ENCODE measurements around the gene LRRC4. TPM values are rescaled to one million over a fixed set of nuclear protein-coding genes. Genes with fewer than 3 reads are reported as not detected.
A peak's percentile ranks its signal among the peaks of the same experiment; 100 is the strongest.

The LRRC4 gene
- total and polyA plus RNA-seq, 4 donors = 16.1 to 66.8 (median 40.6) TPM

DNA sequence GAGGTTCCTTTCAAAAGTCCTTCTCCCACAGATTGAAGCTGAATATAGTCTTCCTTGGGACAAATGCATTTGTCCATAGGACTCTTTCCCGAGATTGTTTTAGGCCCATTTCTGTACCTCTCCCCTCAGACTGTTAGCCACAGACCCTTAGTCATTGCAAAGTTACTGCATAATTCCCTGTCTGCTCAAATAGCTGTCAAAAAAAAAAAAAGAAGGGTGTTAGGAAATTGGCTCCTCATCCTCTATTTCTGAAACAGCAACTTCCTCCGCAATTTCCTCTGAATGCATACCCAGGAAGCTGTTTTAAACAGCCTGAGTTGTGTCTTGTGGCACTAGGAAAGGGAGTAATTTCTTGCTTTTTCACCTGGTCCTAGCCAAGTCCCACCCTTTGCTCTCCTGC, 5.4 kb downstream of the LRRC4 start:
- Histone ChIP-seq H3K36me3 (ENCODE audit: control insufficient read depth, insufficient read depth, low read length) (peaks cover 34% of the 10 kb centered on the region), H3K27me3 (ENCODE audit: control insufficient read depth, insufficient read depth, low read length) (no peaks in the 10 kb centered on the region), H3K27ac (ENCODE audit: low read depth, low read length) (no peak overlapping the region), H3K4me1 (ENCODE audit: control insufficient read depth, insufficient read depth, low read length) (peaks cover 39% of the 10 kb centered on the region), H3K4me3 (ENCODE audit: low read depth, low read length) (peak overlapping the region; percentile 47), H3K9me3 (ENCODE audit: control insufficient read depth, insufficient read depth, low read length) (no peaks in the 10 kb centered on the region)
- DNase-seq (ENCODE audit: low read depth in 4 of 6, low spot score in 6 of 6) = no peak
- no CpG with 5 or more reads among the region's 2 CpGs for WGBS (ENCODE audit: insufficient coverage)

DNA sequence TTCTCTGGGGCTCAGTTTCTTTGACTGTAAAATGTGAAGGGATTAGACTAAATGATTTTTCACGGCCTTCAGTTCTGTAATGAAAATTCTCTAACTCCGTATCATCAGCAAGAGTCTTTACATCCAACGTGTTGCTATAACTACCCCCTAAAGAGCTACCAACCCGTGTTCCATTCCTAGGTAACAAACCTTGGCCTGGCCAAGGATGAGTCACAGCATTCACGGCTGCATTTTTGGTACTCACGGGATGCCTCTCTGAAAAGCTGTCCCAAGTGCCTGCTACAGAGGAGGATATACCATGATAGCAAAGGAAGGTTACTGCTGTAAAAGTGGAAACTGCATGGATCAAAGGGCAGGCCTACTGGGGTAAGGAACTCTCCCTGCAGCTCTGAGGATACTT, 5.9 kb downstream of the LRRC4 start:
- H3K36me3 ChIP-seq (ENCODE audit: control insufficient read depth, insufficient read depth, low read length) = peaks cover 34% of the 10 kb centered on the region
- H3K4me1 ChIP-seq (ENCODE audit: control insufficient read depth, insufficient read depth, low read length) = peaks cover 37% of the 10 kb centered on the region
- H3K9me3 ChIP-seq (ENCODE audit: control insufficient read depth, insufficient read depth, low read length) = no peaks in the 10 kb centered on the region
- no peaks in the 10 kb centered on the region for H3K27me3 ChIP-seq (ENCODE audit: control insufficient read depth, insufficient read depth, low read length)
- 34% methylated on average over 4 of the region's 6 CpGs for WGBS (ENCODE audit: insufficient coverage)
- H3K4me3 ChIP-seq (ENCODE audit: low read depth, low read length) = no peak overlapping the region
- DNase-seq (ENCODE audit: low read depth in 4 of 6, low spot score in 6 of 6) = no peak
- no peak overlapping the region for H3K27ac ChIP-seq (ENCODE audit: low read depth, low read length)

DNA sequence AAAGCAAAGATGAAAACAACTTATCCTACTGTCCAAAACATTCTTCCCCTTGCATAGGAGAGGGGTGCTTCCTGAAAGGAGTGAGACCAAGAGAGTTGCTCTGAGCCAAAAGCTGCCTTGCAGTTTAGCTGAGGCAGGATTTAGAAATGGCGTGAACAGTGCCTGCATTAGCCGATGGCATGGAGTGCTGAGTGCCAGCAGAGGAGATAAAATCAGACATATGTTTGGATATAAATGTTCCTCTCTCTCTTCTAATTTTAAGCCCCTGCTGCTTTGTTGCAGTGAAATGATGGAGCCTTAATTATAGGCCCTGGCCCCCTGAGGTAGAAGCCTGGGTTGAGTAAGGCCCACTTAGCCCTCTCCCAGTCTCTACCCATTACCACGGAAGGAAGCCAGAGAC, 7.1 kb downstream of the LRRC4 start:
- H3K4me3 ChIP-seq (ENCODE audit: low read depth, low read length) = peak overlapping the region; percentile 5
- no peak overlapping the region for H3K27ac ChIP-seq (ENCODE audit: low read depth, low read length)
- H3K27me3 ChIP-seq (ENCODE audit: control insufficient read depth, insufficient read depth, low read length) = no peaks in the 10 kb centered on the region
- no peaks in the 10 kb centered on the region for H3K9me3 ChIP-seq (ENCODE audit: control insufficient read depth, insufficient read depth, low read length)
- H3K4me1 ChIP-seq (ENCODE audit: control insufficient read depth, insufficient read depth, low read length) = peaks cover 37% of the 10 kb centered on the region
- DNase-seq (ENCODE audit: low read depth in 4 of 6, low spot score in 6 of 6) = peak in 1 of 6 donors; percentile 69
- peaks cover 26% of the 10 kb centered on the region for H3K36me3 ChIP-seq (ENCODE audit: control insufficient read depth, insufficient read depth, low read length)
- WGBS (ENCODE audit: insufficient coverage) = 50% methylated on average over 2 of the region's 3 CpGs

DNA sequence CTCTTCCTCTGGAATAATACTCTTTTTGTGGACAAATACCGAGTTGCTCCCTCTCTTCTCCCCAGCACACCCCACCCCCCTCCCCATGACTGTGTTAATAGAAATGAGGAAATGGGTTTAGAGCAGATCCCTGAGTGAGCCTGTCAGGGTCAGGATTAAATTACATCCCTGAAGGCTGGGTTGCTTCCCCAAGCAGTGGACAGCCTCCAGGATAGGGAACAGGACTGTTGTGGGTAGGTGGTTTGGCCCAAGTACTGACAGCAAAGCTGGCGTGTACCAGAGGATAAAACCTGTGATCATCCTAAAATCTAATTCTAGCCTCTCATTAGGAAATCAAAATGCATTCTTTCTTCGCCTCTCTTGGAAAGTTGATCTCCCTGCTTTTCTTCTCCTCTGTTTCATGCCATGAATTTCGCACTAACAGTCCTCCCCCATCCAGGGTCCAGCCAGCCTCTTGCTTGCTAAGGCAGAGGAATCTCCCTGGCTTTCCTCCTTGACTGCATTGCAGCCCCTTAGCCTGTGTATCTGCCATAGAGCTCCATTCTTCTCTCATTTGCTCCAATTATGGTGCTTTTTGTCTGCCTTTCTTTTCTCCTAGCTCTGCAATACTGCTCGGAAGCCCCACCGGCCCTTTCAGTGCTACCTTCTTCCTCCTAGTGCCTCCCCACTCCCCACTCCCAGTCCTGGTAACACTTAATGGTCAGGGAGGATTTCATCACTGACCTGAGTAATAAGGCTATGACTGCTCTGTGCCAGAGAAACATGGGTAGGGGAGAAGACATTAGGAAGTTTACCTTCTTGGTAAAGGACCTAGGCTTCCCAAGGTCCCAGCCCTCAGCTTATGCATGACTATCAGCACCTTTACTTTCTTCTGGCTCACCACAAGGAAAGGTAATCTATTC, 8.4 kb downstream of the LRRC4 start:
- Histone ChIP-seq H3K9me3 (ENCODE audit: control insufficient read depth, insufficient read depth, low read length) (no peaks in the 10 kb centered on the region), H3K36me3 (ENCODE audit: control insufficient read depth, insufficient read depth, low read length) (peaks cover 22% of the 10 kb centered on the region), H3K4me1 (ENCODE audit: control insufficient read depth, insufficient read depth, low read length) (peaks cover 42% of the 10 kb centered on the region)

DNA sequence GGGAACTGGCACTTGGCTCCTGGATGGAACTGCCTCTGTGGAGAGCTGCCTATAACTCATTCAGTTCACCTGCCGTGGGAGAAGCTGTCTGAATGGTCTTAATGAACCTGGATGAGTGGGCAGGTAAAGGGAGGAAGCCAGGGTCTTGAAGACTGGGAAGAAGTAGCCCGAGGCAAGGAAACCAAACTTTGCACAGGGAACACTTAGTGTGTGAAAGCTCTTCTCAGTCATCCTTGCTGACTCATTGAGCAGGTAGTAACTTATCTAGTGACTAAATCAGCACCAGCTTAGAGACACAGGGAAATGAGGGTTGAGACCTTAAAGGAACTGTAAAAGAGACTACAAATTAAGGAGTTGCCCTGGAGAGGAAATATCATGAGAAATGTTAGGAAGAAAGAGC, 9.9 kb downstream of the LRRC4 start:
- Histone ChIP-seq H3K27me3 (ENCODE audit: control insufficient read depth, insufficient read depth, low read length) (no peaks in the 10 kb centered on the region), H3K4me1 (ENCODE audit: control insufficient read depth, insufficient read depth, low read length) (peaks cover 53% of the 10 kb centered on the region), H3K9me3 (ENCODE audit: control insufficient read depth, insufficient read depth, low read length) (no peaks in the 10 kb centered on the region), H3K36me3 (ENCODE audit: control insufficient read depth, insufficient read depth, low read length) (peaks cover 30% of the 10 kb centered on the region), H3K4me3 (ENCODE audit: low read depth, low read length) (no peak overlapping the region), H3K27ac (ENCODE audit: low read depth, low read length) (no peak overlapping the region)
- WGBS (ENCODE audit: insufficient coverage) = 13% methylated on average over 1 of the region's 2 CpGs
- DNase-seq (ENCODE audit: low read depth in 4 of 6, low spot score in 6 of 6) = no peak

More for the DNA sequence above, 8.4 kb downstream of the LRRC4 start:
- no peaks in the 10 kb centered on the region for H3K27me3 ChIP-seq (ENCODE audit: control insufficient read depth, insufficient read depth, low read length)
- peak overlapping the region; percentile 25 for H3K27ac ChIP-seq (ENCODE audit: low read depth, low read length)
- WGBS (ENCODE audit: insufficient coverage) = 58% methylated on average over 2 of the region's 6 CpGs
- no peak overlapping the region for H3K4me3 ChIP-seq (ENCODE audit: low read depth, low read length)
- no peak for DNase-seq (ENCODE audit: low read depth in 4 of 6, low spot score in 6 of 6)

DNA sequence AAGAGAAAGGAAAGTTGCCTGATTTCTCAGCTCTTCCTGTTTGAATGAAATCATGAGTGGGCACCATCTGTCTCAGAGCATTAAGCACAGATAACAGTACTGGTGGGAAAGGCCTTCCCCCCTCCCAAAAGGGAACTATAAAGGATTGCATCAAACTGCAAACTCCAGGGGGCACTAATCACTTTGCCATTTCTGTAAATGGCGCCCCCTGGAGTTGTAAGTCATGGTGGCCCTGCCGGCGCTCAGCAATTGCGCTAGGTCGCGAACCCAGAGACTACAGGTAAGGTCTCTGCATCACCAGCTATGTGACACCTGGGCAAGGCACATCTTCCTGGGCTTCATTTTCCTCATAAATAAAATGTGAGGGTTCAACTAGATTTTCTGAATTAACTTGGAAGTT, 11.1 kb downstream of the LRRC4 start:
- Histone ChIP-seq H3K4me1 (ENCODE audit: control insufficient read depth, insufficient read depth, low read length) (peaks cover 58% of the 10 kb centered on the region), H3K27ac (ENCODE audit: low read depth, low read length) (no peak overlapping the region), H3K36me3 (ENCODE audit: control insufficient read depth, insufficient read depth, low read length) (peaks cover 30% of the 10 kb centered on the region), H3K4me3 (ENCODE audit: low read depth, low read length) (no peak overlapping the region), H3K27me3 (ENCODE audit: control insufficient read depth, insufficient read depth, low read length) (no peaks in the 10 kb centered on the region), H3K9me3 (ENCODE audit: control insufficient read depth, insufficient read depth, low read length) (no peaks in the 10 kb centered on the region)
- DNase-seq (ENCODE audit: low read depth in 4 of 6, low spot score in 6 of 6) = no peak
- 63% methylated on average over 6 of the region's 6 CpGs for WGBS (ENCODE audit: insufficient coverage)

DNA sequence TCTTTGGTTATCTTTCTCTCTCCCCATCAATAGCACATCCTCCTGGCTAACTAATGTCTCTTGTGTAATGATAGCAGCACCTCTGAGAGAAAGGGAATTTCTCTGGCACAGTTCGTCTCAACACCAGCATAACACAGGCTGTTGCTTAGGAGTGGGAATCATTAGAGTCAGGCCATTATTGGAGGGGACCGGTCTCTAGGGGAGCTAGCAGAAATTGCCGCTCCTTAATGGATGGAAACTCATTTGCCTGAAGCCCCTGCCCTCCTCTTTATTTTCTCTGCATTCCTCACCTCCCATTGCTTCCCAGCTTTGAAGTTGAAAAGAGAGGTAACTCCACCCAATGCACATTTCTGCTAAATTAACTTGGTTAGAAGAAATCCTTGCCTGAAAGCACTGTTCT, 11.9 kb downstream of the LRRC4 start:
- no peak overlapping the region for H3K27ac ChIP-seq (ENCODE audit: low read depth, low read length)

DNA sequence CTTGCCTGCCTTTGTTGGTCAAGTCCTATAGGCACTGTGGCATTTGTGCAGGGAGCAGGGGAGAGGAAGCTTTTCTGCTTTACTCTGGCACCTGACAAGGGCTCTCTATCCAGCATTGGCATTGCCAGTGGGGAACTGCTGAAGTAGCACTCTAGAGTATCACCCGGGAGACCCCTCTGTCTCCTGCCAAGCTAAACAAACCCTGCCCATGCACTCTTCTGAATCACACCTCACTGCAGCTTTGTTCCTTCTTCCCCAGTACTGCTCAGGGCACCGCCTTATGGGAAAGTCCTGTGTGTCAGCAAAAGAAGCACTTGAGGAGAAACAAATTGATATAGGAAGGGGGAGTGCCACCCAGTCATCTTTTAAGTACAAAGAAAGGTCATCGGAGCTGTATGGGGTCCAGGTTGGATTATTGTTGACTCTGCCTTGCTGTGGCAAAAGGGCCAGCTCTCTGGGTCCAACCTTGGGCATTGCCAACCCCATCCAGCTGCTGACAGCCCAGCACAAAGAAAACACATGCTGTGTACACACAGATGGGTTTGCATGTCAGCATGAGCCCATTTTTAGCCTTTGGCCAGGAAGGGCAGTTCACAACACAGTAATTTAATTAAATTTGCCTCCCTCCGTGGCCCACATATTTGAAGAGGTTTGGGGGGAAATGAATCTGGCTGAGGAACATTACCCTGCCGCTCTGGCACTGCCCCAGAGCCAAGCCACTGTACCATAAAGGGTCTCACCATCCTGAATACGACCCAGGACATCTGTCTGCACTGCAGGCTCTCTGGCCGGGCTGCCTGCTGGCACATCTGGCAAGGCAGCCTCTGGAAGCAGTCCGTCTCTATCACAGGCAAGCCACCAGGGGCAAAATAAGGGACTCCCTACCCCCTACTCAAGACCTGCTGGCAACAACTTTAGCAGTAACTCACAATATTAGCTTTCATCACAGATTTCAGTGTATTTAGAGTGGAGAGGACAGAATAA, 13.1 kb downstream of the LRRC4 start:
- Histone ChIP-seq H3K4me3 (ENCODE audit: low read depth, low read length) (no peak overlapping the region), H3K27me3 (ENCODE audit: control insufficient read depth, insufficient read depth, low read length) (no peaks in the 10 kb centered on the region), H3K27ac (ENCODE audit: low read depth, low read length) (peak overlapping the region; percentile 29), H3K9me3 (ENCODE audit: control insufficient read depth, insufficient read depth, low read length) (no peaks in the 10 kb centered on the region), H3K36me3 (ENCODE audit: control insufficient read depth, insufficient read depth, low read length) (peaks cover 32% of the 10 kb centered on the region), H3K4me1 (ENCODE audit: control insufficient read depth, insufficient read depth, low read length) (peaks cover 54% of the 10 kb centered on the region)
- DNase-seq (ENCODE audit: low read depth in 4 of 6, low spot score in 6 of 6) = peak in 2 of 6 donors; percentile 79
- 26% methylated on average over 5 of the region's 8 CpGs for WGBS (ENCODE audit: insufficient coverage)

More for the DNA sequence above, 11.9 kb downstream of the LRRC4 start:
- no peaks in the 10 kb centered on the region for H3K27me3 ChIP-seq (ENCODE audit: control insufficient read depth, insufficient read depth, low read length)
- H3K4me3 ChIP-seq (ENCODE audit: low read depth, low read length) = no peak overlapping the region
- peak in 2 of 6 donors; percentile 44 to 90 for DNase-seq (ENCODE audit: low read depth in 4 of 6, low spot score in 6 of 6)
- H3K36me3 ChIP-seq (ENCODE audit: control insufficient read depth, insufficient read depth, low read length) = peaks cover 27% of the 10 kb centered on the region
- no peaks in the 10 kb centered on the region for H3K9me3 ChIP-seq (ENCODE audit: control insufficient read depth, insufficient read depth, low read length)
- H3K4me1 ChIP-seq (ENCODE audit: control insufficient read depth, insufficient read depth, low read length) = peaks cover 59% of the 10 kb centered on the region
- WGBS (ENCODE audit: insufficient coverage) = no CpG with 5 or more reads among the region's 3 CpGs

DNA sequence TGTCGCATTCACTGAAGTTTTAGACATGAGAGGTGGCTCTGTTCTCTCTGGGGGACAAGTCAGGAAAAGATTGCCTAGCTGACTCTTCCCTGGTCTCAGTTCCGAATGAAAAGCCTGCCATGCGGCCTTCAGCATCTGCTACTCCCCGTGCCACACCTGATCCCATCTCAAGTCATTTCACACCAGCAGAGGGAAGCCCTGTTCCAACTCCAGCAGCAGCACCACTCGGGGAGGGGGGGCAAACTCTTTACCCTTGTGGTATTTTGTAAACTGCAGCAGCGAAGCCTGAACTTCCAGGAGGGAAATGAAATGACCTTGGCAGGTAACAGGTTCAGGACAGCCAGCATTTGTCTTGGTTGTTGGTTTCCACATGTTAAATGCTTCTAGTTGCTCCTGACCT, 13.8 kb downstream of the LRRC4 start:
- H3K9me3 ChIP-seq (ENCODE audit: control insufficient read depth, insufficient read depth, low read length) = no peaks in the 10 kb centered on the region
- no peak overlapping the region for H3K4me3 ChIP-seq (ENCODE audit: low read depth, low read length)
- H3K27me3 ChIP-seq (ENCODE audit: control insufficient read depth, insufficient read depth, low read length) = no peaks in the 10 kb centered on the region
- DNase-seq (ENCODE audit: low read depth in 4 of 6, low spot score in 6 of 6) = no peak
- no peak overlapping the region for H3K27ac ChIP-seq (ENCODE audit: low read depth, low read length)
- WGBS (ENCODE audit: insufficient coverage) = 72% methylated on average over 6 of the region's 6 CpGs
- peaks cover 53% of the 10 kb centered on the region for H3K4me1 ChIP-seq (ENCODE audit: control insufficient read depth, insufficient read depth, low read length)
- H3K36me3 ChIP-seq (ENCODE audit: control insufficient read depth, insufficient read depth, low read length) = peaks cover 39% of the 10 kb centered on the region

Data from spinal cord (tissue), 10 donors.